Heart left ventricle (tissue), 16 donors: ENCODE results near the gene ZNF593OS. TPM values are rescaled to one million over a fixed set of nuclear protein-coding genes. Genes with fewer than 3 reads are reported as not detected.

Experiments
- ATAC-seq, 4 donors: fragments of 200-7000 bp; cut with Tn5 transposase; one replicate each; pipeline ENCODE4 v1.9.1; 2020 to 2022; ENCODE audit warnings: moderate library complexity in 4 of 4, mild to moderate bottlenecking in 3 of 4, moderate number of reproducible peaks in 1 of 4
- DNase-seq, 5 donors: peaks; one replicate each; pipeline ENCODE4 v3.0.0-alpha.2; 2020
- H3K27ac ChIP-seq, 12 donors: fragments of 200-600 bp; sonication (generic) in 4 of 12; one replicate each; pipeline versions ENCODE4 v1.5.0 to v1.8.0; 2016 to 2022; ENCODE audit warnings: mild to moderate bottlenecking in 2 of 12
- H3K27me3 ChIP-seq, 9 donors: fragments of 200-600 bp; sonication (generic) in 2 of 9; one replicate each; pipeline versions ENCODE4 v1.5.1 to v1.8.0; 2016 to 2022; ENCODE audit warnings: mild to moderate bottlenecking in 3 of 9
- H3K36me3 ChIP-seq, 9 donors: fragments of 200-600 bp; sonication (generic) in 2 of 9; one replicate each; pipeline versions ENCODE4 v1.5.0 to v1.8.0; 2018 to 2022; ENCODE audit warnings: mild to moderate bottlenecking in 2 of 9
- H3K4me1 ChIP-seq, 12 donors: fragments of 200-600 bp; sonication (generic) in 4 of 12; one replicate each; pipeline versions ENCODE4 v1.5.0 to v1.8.0; 2016 to 2022; ENCODE audit warnings: mild to moderate bottlenecking in 3 of 12
- H3K4me3 ChIP-seq, 12 donors: fragments of 200-600 bp; sonication (generic) in 4 of 12; one replicate each; pipeline versions ENCODE4 v1.5.0 to v1.8.0; 2017 to 2022; ENCODE audit warnings: mild to moderate bottlenecking in 9 of 12, moderate library complexity in 4 of 12
- H3K9me3 ChIP-seq, 12 donors: fragments of 200-600 bp; sonication (generic) in 4 of 12; one replicate each; pipeline versions ENCODE4 v1.5.0 to v1.8.0; 2016 to 2022; ENCODE audit warnings: mild to moderate bottlenecking in 1 of 12
- CTCF ChIP-seq, 12 donors: fragments of 200-600 bp; sonication (generic) in 4 of 12; IDR thresholded peaks; one replicate each; pipeline versions ENCODE4 v1.5.0 to v1.8.0; 2018 to 2022; ENCODE audit warnings: antibody characterized with exemption in 12 of 12, mild to moderate bottlenecking in 5 of 12
- POLR2A ChIP-seq, 2 donors: fragments of 450-650 bp; IDR thresholded peaks; one replicate each; pipeline ENCODE4 v1.6.1; 2017; ENCODE audit warnings: antibody characterized with exemption in 2 of 2, mild to moderate bottlenecking in 2 of 2, moderate library complexity in 2 of 2
- WGBS, 4 donors: extraction: QIAGEN DNeasy Blood & Tissue Kit in 2 of 4; methylation state at CpG; one replicate each; pipeline versions ENCODE4 v1.1.5 to v1.1.7; 2013 to 2018; 5-methylcytosine and 5-hydroxymethylcytosine counted together
- intact Hi-C, 10 donors: fragments of 100-400 bp; cut with DNase I; formaldehyde crosslinking; loops; one replicate each; pipeline versions ENCODE4 v1.11.1 to v1.14.2; 2022
- polyA plus RNA-seq, 2 donors: library from polyadenylated mRNA; stranded (reverse); fragments of 200-250 nt; gene quantifications; one replicate each; pipeline ENCODE4 v1.2.3, GENCODE V29; 2013
- total RNA-seq, 9 donors: library from RNA; depleted of rRNA in 2 of 9; stranded (reverse); fragments of >200 nt in 2 of 9; fragmentation: NEBNext Ultra II Directional in 3 of 9; extraction: Animal tissue kit (Norgen Biotek cat#: 25700) in 3 of 9; gene quantifications; one replicate each; pipeline versions ENCODE4 v1.1.0 to v1.2.4, GENCODE V29; 2016 to 2023
- donor health status: ischemic (EF 13 %, LVEDD 7.1; RV severe dilation, severe dysfunction).
- donor health status: healthy with polysubstance abuse.
- donor health status: DM: no; HTN: yes; CAD: no.
- donor health status: DM: no; HTN: no; CAD: no.
- donor health status: ischemic (EF 25% LVEDD 6.9; RV normal size, moderate dysfunction).
- donor health status: ischemic (EF 25% LVEDD 5.7; RV mildly dilated, moderate dysfunction).
- donor health status: healthy.
- donor health status: DM: yes; HTN: yes; CAD: no.
- donor health status: ischemic (EF 35%, LVEDD 5.7; RV mildly dilated, moderate dysfunction).
- donor health status: nonischemic (EF 11% LVEDD 7.7; RV severe dilation, severe dysfunction).
- donor health status: DM: yes; HTN: yes; CAD: no.
- donor health status: PGD.
- donor health status: ischemic (EF 29% LVEDD 5.4; RV normal size, mild dysfunction).
- donor health status: nonischemic (EF 23%, LVEDD 6.1; RV moderate dilation, normal function).

The ZNF593OS gene
- total and polyA plus RNA-seq, 11 donors: not detected

GRCh38 chr1:26203642-26204318 is 32.1 kb upstream of the ZNF593OS start:
- 73 to 77% (median 76%) methylated on average over 6 to 9 of the region's 9 CpGs for WGBS, 4 donors
- Histone ChIP-seq H3K4me1 (peaks cover 0 to 17% (median 0%) of the 10 kb centered on the region in 12 donors), H3K36me3 (no peaks in the 10 kb centered on the region), H3K27ac (no peak overlapping the region), H3K9me3 (no peaks in the 10 kb centered on the region), H3K27me3 (no peaks in the 10 kb centered on the region), H3K4me3 (no peak overlapping the region)
- no peak for TF ChIP-seq POLR2A (IDR thresholded peaks at IDR 0.05)
- no peak for TF ChIP-seq CTCF (IDR thresholded peaks at IDR 0.05)
- intact Hi-C loops: no loop called here
- no peak for DNase-seq
- ATAC-seq: no peak

GRCh38 chr1:26200413-26200812 is 28.8 kb upstream of the ZNF593OS start:
- no peak for TF ChIP-seq CTCF (IDR thresholded peaks at IDR 0.05)
- TF ChIP-seq POLR2A (IDR thresholded peaks at IDR 0.05): no peak
- H3K9me3 ChIP-seq: no peaks in the 10 kb centered on the region
- peaks cover 0 to 17% (median 0%) of the 10 kb centered on the region in 12 donors for H3K4me1 ChIP-seq
- DNase-seq (no peak), ATAC-seq (no peak)
- no peaks in the 10 kb centered on the region for H3K36me3 ChIP-seq
- H3K4me3 ChIP-seq: no peak overlapping the region
- no peak overlapping the region for H3K27ac ChIP-seq
- 74 to 86% (median 86%) methylated on average over 5 of the region's 5 CpGs for WGBS, 4 donors
- no peaks in the 10 kb centered on the region for H3K27me3 ChIP-seq
- intact Hi-C loops: no loop called here

DNA sequence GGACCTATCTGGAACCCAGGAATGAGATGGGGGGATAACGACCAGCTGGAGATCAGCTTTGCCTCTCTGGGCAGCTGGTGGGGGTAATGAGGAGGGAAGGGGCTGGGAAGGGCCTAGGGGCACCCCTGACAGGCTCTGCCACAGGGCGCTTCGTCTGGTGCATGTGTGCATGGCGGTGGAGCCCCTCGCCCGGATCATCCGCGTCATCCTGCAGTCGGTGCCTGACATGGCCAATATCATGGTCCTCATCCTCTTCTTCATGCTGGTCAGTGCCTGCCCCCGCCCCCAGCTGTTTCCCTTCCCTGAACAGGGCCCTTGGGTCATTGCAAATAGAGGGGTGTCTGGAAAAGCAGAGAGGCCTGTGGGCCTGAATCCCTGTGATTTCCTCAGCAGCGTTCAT is 26.2 kb upstream of the ZNF593OS start:
- no peaks in the 10 kb centered on the region for H3K36me3 ChIP-seq
- no peak overlapping the region for H3K4me3 ChIP-seq
- intact Hi-C loops: no loop called here
- H3K4me1 ChIP-seq: peaks cover 0 to 17% (median 0%) of the 10 kb centered on the region in 12 donors
- no peak overlapping the region for H3K27ac ChIP-seq
- WGBS, 4 donors: 86 to 91% (median 89%) methylated on average over 9 to 11 of the region's 11 CpGs
- no peaks in the 10 kb centered on the region for H3K27me3 ChIP-seq
- DNase-seq: no peak
- no peaks in the 10 kb centered on the region for H3K9me3 ChIP-seq
- no peak for ATAC-seq
- no peak for TF ChIP-seq POLR2A (IDR thresholded peaks at IDR 0.05)
- TF ChIP-seq CTCF (IDR thresholded peaks at IDR 0.05): no peak

- WGBS, 4 donors: 84 to 95% (median 91%) methylated on average over 3 of the region's 3 CpGs
- no peaks in the 10 kb centered on the region for H3K36me3 ChIP-seq
- no peaks in the 10 kb centered on the region for H3K9me3 ChIP-seq
- no peak overlapping the region for H3K27ac ChIP-seq
- ATAC-seq (no peak), DNase-seq (no peak)
- peaks cover 0 to 15% (median 0%) of the 10 kb centered on the region in 12 donors for H3K4me1 ChIP-seq
- no peak overlapping the region for H3K4me3 ChIP-seq
- no peaks in the 10 kb centered on the region for H3K27me3 ChIP-seq
- TF ChIP-seq CTCF (IDR thresholded peaks at IDR 0.05): no peak
- TF ChIP-seq POLR2A (IDR thresholded peaks at IDR 0.05): no peak
- intact Hi-C loops: no loop called here
Observed at GRCh38 chr1:26197301-26197700, 25.7 kb upstream of the ZNF593OS start.
